ENCODE results near the gene CBR1.
A peak's percentile ranks its signal among the peaks of the same experiment; 100 is the strongest.
"Not testable (repeated sequence)": the region's sequence is repeated elsewhere in the genome, so short reads cannot be mapped to it uniquely, and the experiment has no call there.

The CBR1 gene

DNA sequence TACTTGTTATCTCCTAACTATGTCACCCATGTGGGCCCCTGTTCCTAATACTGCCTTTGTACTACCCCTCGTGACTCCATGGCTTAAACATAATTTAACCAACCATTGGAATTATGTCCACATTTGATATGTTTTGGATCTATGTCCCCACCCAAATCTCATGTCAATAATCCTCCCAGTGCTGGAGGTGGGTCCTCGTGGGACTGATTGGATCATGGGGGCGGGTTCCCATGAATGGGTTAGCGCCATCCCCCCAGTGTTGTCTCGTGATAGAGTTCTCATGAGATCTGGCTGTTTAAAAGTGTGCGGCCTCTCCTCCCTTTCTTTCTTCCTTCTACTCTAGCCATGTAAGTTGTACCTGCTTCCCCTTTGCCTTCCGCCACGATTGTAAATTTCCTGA, 9.8 kb downstream of the CBR1 start:
- DNase-seq (ENCODE audit: low spot score), result no peak

DNA sequence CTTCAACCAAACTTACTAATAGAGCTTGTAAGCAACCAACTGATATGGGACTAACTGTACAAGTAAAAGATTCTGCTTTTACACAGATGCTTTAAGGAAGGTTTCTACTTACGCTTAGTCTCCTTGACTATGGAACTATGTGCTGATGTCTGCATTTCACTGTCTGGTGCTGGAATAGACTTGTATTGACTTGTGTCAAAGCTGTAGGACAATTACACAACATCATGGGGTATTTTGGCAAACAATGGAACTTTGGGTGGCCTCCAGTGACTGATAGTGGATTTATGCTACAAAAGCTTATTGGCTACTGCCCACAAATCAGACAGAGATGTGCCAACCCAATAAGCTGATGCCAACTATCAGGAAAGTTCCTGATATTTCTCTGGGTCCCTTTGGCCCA, 10.6 kb downstream of the CBR1 start:
- DNase-seq (ENCODE audit: low spot score), result no peak

DNA sequence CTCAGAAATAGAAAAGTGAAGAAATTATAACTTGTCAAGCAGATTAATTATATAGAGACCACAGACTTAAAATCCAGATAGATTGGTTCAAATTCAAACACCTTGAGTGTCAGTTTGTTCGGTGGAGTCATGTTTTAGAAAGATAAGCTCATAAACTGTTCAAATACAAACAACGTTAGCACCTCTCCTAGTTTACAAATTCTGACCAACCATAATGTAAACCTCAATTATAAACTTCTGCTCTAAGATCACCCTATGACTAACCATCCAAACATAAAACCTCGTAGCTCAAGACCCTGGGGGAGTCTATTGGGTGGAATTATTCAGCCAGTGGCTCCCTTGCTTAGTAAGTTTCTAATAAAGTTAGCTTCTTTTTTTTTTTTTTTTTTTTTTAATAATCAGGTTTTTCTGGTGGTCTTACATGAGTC, 12.4 kb downstream of the CBR1 start:
- no peak for DNase-seq (ENCODE audit: low spot score)

GRCh38 chr21:36087362-36088138, 17.7 kb downstream of the CBR1 start:
- no peak for DNase-seq (ENCODE audit: low spot score)

DNA sequence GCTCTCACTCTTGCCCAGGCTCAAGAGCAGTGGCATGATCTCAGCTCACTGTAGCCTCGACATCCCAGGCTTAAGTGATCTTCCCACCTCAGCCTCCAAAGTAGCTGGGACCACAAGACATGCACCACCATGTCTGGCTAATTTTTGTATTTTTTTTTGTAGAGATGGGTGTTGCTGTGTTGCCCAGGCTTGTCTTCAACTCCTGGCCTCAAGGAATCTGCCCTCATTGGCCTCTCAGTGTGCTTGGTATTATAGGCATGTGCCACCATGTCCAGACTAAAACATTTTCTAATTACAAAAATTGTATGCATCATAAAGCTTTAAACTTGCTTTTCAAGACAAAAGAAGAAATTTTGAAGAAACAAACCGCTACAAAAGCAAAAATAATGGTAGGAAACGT, 20.1 kb downstream of the CBR1 start:
- no peak for DNase-seq (ENCODE audit: low spot score)

DNA sequence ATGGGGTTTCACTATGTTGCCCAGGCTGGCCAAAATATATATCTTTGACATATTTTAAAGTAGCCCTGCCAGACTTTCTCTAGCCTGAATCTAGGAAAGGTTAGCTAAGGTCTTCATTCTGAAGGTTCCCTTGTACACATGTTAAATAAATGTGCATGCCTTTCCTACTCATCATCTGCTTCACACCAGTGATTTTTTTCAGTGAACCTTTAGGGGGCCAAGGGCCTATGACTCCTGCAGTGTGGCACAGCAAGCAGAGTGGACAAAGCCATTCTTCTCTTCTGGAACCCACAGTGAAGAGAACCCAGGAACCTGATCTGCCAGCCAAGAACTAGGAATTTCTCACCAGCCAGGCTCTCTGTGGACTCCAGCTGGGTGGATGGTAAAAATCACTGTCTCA, 22.9 kb downstream of the CBR1 start:
- DNase-seq (ENCODE audit: low spot score), result no peak

- no peak for DNase-seq (ENCODE audit: low spot score)
Observed at GRCh38 chr21:36093512-36093911, 23.7 kb downstream of the CBR1 start.

- DNase-seq (ENCODE audit: low spot score), result no peak
Observed at GRCh38 chr21:36096398-36097290, 26.8 kb downstream of the CBR1 start.

GRCh38 chr21:36097427-36098181, 27.8 kb downstream of the CBR1 start:
- DNase-seq (ENCODE audit: low spot score), result peak; percentile 29

DNA sequence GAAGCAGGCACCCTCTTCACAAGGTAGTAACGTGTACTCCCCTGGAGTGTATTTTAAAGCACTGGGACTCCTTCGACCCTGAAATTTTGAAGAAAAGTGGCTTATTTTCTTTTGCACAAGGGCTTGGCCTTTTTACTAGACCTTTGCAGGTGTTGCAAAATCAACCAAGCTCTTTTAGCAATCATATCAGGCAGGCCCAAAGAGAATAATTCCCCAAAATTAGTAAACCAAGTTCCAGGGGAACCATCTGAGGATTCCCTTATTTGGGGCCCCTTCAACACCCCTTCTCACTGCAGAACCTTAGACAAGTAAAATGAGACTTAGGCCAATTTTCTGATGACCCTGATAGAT, 28.3 kb downstream of the CBR1 start:
- DNase-seq (ENCODE audit: low spot score), result no peak

DNA sequence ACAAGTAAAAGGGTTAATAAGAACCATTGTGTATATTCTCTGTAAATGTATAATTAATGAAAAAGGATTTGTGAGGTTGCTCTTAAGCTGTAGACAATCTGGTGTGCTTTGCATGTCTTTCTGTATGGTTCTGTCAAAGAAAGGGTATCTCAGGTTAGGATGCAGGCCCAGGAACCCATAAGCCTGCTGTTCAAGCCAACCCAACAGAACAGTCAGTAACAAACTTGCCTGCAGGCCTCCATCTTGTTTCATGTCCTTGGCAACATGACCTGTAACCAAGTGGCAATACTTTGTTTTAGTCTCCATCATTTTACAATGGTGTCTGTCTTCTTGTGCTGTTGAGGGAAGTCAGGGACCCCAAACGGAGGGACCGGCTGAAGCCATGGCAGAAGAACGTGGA, 29.2 kb downstream of the CBR1 start:
- no peak for DNase-seq (ENCODE audit: low spot score)

- DNase-seq (ENCODE audit: low spot score), result not testable (repeated sequence)
Observed at GRCh38 chr21:36099695-36100211, 29.9 kb downstream of the CBR1 start.

- no peak for DNase-seq (ENCODE audit: low spot score)
Observed at GRCh38 chr21:36100971-36101641, 31.3 kb downstream of the CBR1 start.

DNA sequence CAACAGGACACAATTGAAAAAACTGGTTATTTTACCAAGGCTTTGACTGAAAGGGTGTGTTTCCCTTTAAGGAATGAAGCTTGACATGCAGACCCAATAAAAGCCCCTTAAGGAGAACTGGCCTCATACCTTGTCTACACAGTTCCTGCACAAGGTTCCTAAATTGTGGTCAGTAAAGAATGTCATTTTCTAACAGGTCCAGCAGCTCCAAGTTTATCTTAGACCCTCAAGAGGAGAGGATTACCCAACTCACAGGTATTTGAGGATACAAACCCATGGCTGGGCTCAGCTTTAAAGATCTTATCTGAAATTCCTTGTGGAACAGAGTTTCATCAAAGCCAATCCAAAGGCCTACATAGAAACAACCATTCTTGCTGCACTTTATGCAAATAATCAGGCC, 33.6 kb downstream of the CBR1 start:
- DNase-seq (ENCODE audit: low spot score), result no peak

GRCh38 chr21:36104317-36105300, 34.8 kb downstream of the CBR1 start:
- no peak for DNase-seq (ENCODE audit: low spot score)

- no peak for DNase-seq (ENCODE audit: low spot score)
Observed at GRCh38 chr21:36105327-36105842, 35.6 kb downstream of the CBR1 start.

GRCh38 chr21:36109868-36110267, 40.0 kb downstream of the CBR1 start:
- no peak for DNase-seq (ENCODE audit: low spot score)

GRCh38 chr21:36111238-36111637, 41.4 kb downstream of the CBR1 start:
- DNase-seq (ENCODE audit: low spot score), result no peak

GRCh38 chr21:36113647-36114428, 44.0 kb downstream of the CBR1 start:
- DNase-seq (ENCODE audit: low spot score), result no peak
